Glutamatergic neuron (in vitro differentiated cells): Measurements from ENCODE around the gene DOCK1. TPM values are rescaled to one million over a fixed set of nuclear protein-coding genes. Genes with fewer than 3 reads are reported as not detected.

Experiments
- DNase-seq: peaks from one replicate; pipeline ENCODE4 v3.0.0; 2022
- H3K27ac Mint-ChIP-seq: one replicate; pipeline ENCODE4 v1.8.0; 2020; ENCODE audit warnings: mild to moderate bottlenecking, mixed read lengths, inconsistent platforms; ENCODE audit not compliant: unreplicated experiment
- H3K27me3 Mint-ChIP-seq: one replicate; pipeline ENCODE4 v1.8.0; 2020; ENCODE audit warnings: mild to moderate bottlenecking, moderate library complexity, mixed read lengths, inconsistent platforms; ENCODE audit not compliant: unreplicated experiment
- H3K36me3 Mint-ChIP-seq: one replicate; pipeline ENCODE4 v1.8.0; 2020; ENCODE audit warnings: mild to moderate bottlenecking, mixed read lengths, inconsistent platforms; ENCODE audit not compliant: unreplicated experiment
- H3K4me1 Mint-ChIP-seq: one replicate; pipeline ENCODE4 v1.8.0; 2020; ENCODE audit warnings: mild to moderate bottlenecking, low read depth, mixed read lengths, inconsistent platforms; ENCODE audit not compliant: unreplicated experiment
- H3K4me3 Mint-ChIP-seq: one replicate; pipeline ENCODE4 v1.8.0; 2020; ENCODE audit warnings: mild to moderate bottlenecking, mixed read lengths, inconsistent platforms; ENCODE audit not compliant: unreplicated experiment
- H3K9me3 Mint-ChIP-seq: one replicate; pipeline ENCODE4 v1.8.0; 2020; ENCODE audit warnings: mild to moderate bottlenecking, moderate library complexity, mixed read lengths, inconsistent platforms; ENCODE audit not compliant: unreplicated experiment
- total RNA-seq: library from RNA; stranded (reverse); fragmentation: NEBNext Ultra II Directional; extraction: Animal tissue kit (Norgen Biotek cat#: 25700); gene quantifications from one replicate; pipeline ENCODE4 v1.2.1, GENCODE V29; 2021; ENCODE audit not compliant: unreplicated experiment
- TF ChIP-seq, protein P1 (sequence below): fragments of 200-600 bp; sonication (generic); IDR thresholded peaks from one replicate; pipeline ENCODE4 v1.5.0; 2021; ENCODE audit not compliant: partially characterized antibody, unreplicated experiment

DOCK1 gene
- total RNA-seq, 1 donor from 2014 or later: 19.7 TPM

DNA sequence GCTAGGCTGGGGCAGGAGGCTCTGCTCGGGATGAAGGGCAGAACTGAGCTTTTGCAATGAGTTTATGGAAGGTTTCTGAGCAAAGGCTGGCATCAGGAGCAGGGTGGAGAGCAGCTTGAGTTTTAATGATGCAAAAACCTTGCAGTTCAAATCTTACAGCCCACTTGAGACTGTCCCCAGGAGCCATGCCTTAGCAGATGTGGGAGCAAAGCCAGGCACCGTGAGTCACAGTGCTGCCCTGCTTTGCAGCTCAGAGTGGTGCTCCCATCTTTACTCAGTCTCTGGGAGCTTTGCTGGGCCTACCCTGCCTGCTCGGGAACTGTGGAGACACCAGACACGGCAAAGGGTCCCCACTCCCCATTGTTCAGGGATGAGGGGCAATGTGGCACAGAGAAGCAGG lies 521.5 kb downstream of the DOCK1 start:
- Mint-ChIP-seq H3K27me3 (peaks cover 5% of the 10 kb centered on the region), H3K9me3 (peaks cover 7% of the 10 kb centered on the region), H3K4me1 (peaks cover 10% of the 10 kb centered on the region), H3K27ac (no peak overlapping the region), H3K4me3 (no peak overlapping the region), H3K36me3 (peaks cover 10% of the 10 kb centered on the region)
- TF ChIP-seq, protein P1, sequence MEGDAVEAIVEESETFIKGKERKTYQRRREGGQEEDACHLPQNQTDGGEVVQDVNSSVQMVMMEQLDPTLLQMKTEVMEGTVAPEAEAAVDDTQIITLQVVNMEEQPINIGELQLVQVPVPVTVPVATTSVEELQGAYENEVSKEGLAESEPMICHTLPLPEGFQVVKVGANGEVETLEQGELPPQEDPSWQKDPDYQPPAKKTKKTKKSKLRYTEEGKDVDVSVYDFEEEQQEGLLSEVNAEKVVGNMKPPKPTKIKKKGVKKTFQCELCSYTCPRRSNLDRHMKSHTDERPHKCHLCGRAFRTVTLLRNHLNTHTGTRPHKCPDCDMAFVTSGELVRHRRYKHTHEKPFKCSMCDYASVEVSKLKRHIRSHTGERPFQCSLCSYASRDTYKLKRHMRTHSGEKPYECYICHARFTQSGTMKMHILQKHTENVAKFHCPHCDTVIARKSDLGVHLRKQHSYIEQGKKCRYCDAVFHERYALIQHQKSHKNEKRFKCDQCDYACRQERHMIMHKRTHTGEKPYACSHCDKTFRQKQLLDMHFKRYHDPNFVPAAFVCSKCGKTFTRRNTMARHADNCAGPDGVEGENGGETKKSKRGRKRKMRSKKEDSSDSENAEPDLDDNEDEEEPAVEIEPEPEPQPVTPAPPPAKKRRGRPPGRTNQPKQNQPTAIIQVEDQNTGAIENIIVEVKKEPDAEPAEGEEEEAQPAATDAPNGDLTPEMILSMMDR: no peak
- no peak for DNase-seq

DNA sequence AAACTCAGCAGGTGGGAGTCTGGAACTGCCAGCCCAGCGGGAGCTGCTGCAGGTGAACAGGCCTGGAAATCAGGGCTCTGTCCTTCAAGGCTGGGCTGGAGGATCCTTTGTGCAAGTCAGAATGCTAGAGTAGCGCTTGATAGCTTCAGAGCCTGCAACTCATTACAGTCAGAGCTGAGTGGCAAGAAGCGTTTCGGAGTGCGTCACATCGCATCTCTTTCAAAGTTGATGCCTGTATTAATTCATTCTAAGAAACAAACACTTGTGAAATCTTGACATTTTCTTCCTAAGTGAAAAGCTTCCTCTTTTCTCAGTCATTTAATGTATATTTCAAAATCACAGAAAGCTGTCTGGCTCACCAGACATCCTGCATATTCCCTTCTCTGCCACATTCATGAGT lies 522.7 kb downstream of the DOCK1 start:
- TF ChIP-seq, protein P1: no peak
- Mint-ChIP-seq H3K27ac (no peak overlapping the region), H3K4me1 (peaks cover 10% of the 10 kb centered on the region), H3K36me3 (peaks cover 19% of the 10 kb centered on the region), H3K27me3 (peaks cover 5% of the 10 kb centered on the region), H3K9me3 (peaks cover 13% of the 10 kb centered on the region), H3K4me3 (no peak overlapping the region)
- DNase-seq: no peak

DNA sequence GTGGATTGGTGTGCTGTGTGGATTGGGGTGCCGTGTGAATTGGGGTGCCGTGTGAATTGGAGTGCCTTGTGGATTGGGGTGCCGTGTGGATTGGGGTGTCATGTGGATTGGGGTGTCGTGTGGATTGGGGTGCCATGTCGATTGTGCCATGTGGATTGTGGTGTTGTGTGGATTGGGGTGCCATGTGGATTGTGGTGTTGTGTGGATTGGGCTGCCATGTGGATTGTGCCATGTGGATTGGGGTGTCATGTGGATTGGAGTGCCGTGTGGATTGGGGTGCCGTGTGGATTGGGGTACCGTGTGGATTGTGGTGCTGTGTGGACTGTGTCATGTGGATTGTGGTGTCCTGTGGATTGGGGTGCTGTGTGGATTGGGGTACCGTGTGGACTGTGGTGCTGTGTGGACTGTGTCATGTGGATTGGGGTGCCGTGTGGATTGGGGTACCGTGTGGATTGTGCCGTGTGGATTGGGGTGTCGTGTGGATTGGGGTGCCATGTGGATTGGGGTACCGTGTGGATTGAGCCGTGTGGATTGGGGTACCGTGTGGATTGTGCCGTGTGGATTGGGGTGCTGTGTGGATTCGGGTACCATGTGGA lies 523.3 kb downstream of the DOCK1 start:
- Mint-ChIP-seq H3K36me3 (peaks cover 23% of the 10 kb centered on the region), H3K4me3 (no peak overlapping the region), H3K27ac (no peak overlapping the region), H3K9me3 (peaks cover 13% of the 10 kb centered on the region), H3K4me1 (peaks cover 6% of the 10 kb centered on the region), H3K27me3 (peaks cover 2% of the 10 kb centered on the region)
- TF ChIP-seq, protein P1: no peak
- DNase-seq: no peak

GRCh38 chr10:127429601-127430312 lies 524.5 kb downstream of the DOCK1 start:
- TF ChIP-seq, protein P1: no peak
- Mint-ChIP-seq H3K27ac (no peak overlapping the region), H3K9me3 (peaks cover 13% of the 10 kb centered on the region), H3K4me1 (no peaks in the 10 kb centered on the region), H3K36me3 (peaks cover 23% of the 10 kb centered on the region), H3K4me3 (no peak overlapping the region), H3K27me3 (peaks cover 2% of the 10 kb centered on the region)
- DNase-seq: no peak

DNA sequence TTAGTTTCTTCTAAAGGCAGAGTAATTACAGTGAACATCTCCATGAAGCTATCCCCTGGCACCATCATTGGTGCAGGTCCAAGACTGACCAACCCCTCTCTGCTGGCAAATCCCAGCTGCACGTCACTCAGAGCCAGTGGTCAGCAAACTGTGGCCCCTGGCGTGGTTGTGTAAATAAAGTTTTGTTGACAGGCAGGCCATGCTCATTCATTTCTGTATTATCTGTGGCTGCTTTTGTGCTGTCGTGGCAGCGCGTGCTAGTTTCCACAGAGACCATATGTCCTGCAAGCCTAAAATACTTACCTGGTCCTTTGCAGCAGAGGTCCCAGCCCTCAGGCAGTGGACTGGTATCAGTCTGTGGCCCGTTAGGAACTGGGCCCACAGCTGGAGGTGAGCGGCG lies 526.3 kb downstream of the DOCK1 start:
- Mint-ChIP-seq H3K27me3 (no peaks in the 10 kb centered on the region), H3K36me3 (peaks cover 13% of the 10 kb centered on the region), H3K9me3 (peaks cover 10% of the 10 kb centered on the region), H3K27ac (no peak overlapping the region), H3K4me3 (no peak overlapping the region), H3K4me1 (no peaks in the 10 kb centered on the region)
- TF ChIP-seq, protein P1: no peak
- no peak for DNase-seq
